ENCODE measurements around the gene BANK1. TPM values are rescaled to one million over a fixed set of nuclear protein-coding genes. Genes with fewer than 3 reads are reported as not detected.

Gene BANK1
- total RNA-seq, 1 donor from 2014 or later, result 12.6 TPM

DNA sequence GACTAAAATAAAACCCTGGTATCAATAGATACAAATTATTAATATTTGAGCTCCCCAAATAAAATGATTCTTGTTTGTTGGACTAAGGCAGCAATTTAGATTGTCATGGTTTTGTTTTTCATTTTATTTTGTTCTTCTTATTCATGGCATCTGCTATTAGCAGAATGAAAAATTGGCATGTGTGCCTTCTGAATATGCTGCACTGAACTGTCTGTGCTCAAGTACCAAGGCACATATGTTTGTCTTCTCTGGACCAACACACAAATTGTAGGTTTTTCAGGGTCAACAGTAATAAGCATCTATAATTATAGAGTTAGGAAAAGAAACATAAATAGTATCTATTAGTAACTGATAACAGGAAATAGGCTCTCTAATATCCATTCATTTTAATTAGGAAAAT, 121.1 kb downstream of the BANK1 start:
- H3K4me3 ChIP-seq, result no peak overlapping the region

DNA sequence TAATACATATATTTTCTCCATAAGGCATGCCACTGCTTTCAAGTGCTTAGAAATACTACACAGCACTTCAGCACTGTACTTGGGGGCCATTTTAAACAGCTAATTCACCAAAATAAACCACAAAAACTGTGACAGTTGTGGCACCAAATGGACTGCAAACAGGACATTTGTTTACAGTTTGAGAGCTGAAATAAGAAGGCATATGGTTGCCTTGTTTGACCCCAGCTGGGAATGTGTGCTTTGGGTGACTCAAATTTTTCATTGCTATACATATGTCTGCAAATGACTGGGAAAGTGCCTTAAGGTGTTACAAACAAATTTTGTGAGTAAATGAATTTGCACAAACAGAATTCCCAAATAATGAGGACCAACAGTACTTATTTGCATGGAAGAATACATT, 124.2 kb downstream of the BANK1 start:
- no peak overlapping the region for H3K4me3 ChIP-seq
- no peak for DNase-seq
- no peaks in the 10 kb centered on the region for H3K4me1 ChIP-seq
- H3K36me3 ChIP-seq, result no peaks in the 10 kb centered on the region
- H3K27ac ChIP-seq, result no peak overlapping the region
- H3K9me3 ChIP-seq, result no peaks in the 10 kb centered on the region
- no peaks in the 10 kb centered on the region for H3K27me3 ChIP-seq
- no peak for TF ChIP-seq CTCF (IDR thresholded peaks at IDR 0.05)
- intact Hi-C loops (cut with DNase I), result no loop called here
- ATAC-seq, result no peak

More for the DNA sequence above, 121.1 kb downstream of the BANK1 start:
- H3K27me3 ChIP-seq, result no peaks in the 10 kb centered on the region
- ATAC-seq (no peak), DNase-seq (no peak)
- intact Hi-C loops (cut with DNase I), result no loop called here
- no peak for TF ChIP-seq CTCF (IDR thresholded peaks at IDR 0.05)
- H3K4me1 ChIP-seq, result no peaks in the 10 kb centered on the region
- no peaks in the 10 kb centered on the region for H3K9me3 ChIP-seq
- H3K27ac ChIP-seq, result no peak overlapping the region
- H3K36me3 ChIP-seq, result no peaks in the 10 kb centered on the region

DNA sequence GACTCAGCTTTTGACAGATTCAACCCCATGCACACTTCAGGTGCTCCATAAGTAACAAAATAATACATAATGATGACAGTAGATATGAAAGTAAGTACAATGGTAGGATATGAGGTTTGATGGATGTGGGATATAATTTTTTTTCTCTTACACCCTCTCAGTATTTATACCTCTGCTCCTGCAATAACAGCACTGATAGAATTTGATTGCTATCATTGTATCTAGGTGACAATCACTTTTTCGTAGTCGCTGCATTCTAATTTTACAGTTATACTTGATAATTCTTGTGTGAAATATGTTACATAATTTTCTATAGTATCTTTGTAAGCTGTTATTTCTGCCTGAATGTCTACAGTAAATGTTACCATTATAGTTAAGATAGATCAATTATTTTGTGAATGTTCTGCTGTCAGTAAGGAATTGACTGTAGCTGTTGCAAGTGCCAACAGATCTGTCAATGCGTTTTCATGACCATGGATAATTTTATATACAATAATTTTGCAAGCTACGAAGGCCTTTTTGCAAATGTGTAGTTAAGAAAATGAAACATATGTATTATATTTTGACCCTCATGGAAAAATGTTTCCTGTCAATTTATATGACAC, 128.9 kb downstream of the BANK1 start:
- no peak for TF ChIP-seq CTCF (IDR thresholded peaks at IDR 0.05)
- ATAC-seq, result no peak
- Histone ChIP-seq H3K27me3 (no peaks in the 10 kb centered on the region), H3K27ac (no peak overlapping the region), H3K36me3 (no peaks in the 10 kb centered on the region), H3K4me3 (no peak overlapping the region), H3K4me1 (no peaks in the 10 kb centered on the region), H3K9me3 (no peaks in the 10 kb centered on the region)
- no peak for DNase-seq
- intact Hi-C loops (cut with DNase I), result no loop called here

DNA sequence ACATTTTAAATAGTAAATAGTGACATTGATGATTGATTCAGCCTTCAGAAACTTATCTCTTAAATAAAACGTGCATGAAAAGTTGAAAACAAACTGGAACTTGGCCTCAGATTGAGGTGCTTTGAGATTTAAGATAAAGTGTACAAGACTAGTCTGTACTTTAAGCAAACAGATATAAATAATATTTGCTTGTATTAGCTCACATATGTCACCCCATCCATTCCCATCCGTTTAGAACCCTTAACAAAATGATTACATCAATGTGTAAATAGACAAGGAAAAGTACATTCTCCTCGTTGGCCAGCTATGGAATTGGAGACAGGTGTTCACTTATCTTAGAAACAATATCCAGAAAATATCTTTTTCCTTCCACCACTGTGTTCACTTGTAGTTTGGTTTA, 130.8 kb downstream of the BANK1 start:
- no peak for TF ChIP-seq CTCF (IDR thresholded peaks at IDR 0.05)
- intact Hi-C loops (cut with DNase I), result no loop called here
- Histone ChIP-seq H3K9me3 (no peaks in the 10 kb centered on the region), H3K36me3 (no peaks in the 10 kb centered on the region), H3K4me3 (no peak overlapping the region), H3K27ac (no peak overlapping the region), H3K27me3 (no peaks in the 10 kb centered on the region), H3K4me1 (no peaks in the 10 kb centered on the region)
- DNase-seq (no peak), ATAC-seq (no peak)

DNA sequence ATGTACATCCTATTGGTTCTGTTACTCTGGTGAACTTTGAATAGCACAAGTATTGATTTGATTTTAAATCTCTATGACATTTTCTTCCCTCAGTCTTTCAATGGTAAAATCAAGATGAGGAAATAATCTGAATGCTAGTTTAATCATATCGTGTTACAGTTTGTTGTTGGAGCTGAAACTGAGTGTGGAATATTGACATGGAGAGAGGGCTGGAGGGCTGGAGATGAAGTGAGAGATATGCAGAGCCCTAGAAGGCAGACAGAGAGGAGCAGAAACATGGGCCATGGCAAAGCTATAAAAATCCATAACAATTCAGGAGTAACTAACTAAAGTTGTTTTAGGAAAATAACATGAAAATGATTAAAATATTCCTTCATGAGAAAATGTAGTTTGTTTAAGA, 141.1 kb downstream of the BANK1 start:
- no peaks in the 10 kb centered on the region for H3K36me3 ChIP-seq
- H3K27me3 ChIP-seq, result no peaks in the 10 kb centered on the region
- H3K4me3 ChIP-seq, result no peak overlapping the region
- intact Hi-C loops (cut with DNase I), result no loop called here
- no peak for TF ChIP-seq CTCF (IDR thresholded peaks at IDR 0.05)
- no peak for DNase-seq
- no peaks in the 10 kb centered on the region for H3K4me1 ChIP-seq
- H3K9me3 ChIP-seq, result no peaks in the 10 kb centered on the region
- no peak for ATAC-seq
- H3K27ac ChIP-seq, result no peak overlapping the region

- Histone ChIP-seq H3K4me1 (no peaks in the 10 kb centered on the region), H3K27ac (no peak overlapping the region), H3K36me3 (no peaks in the 10 kb centered on the region), H3K4me3 (no peak overlapping the region), H3K27me3 (no peaks in the 10 kb centered on the region), H3K9me3 (no peaks in the 10 kb centered on the region)
- DNase-seq, result no peak
- TF ChIP-seq CTCF (IDR thresholded peaks at IDR 0.05), result no peak
- intact Hi-C loops (cut with DNase I), result no loop called here
- no peak for ATAC-seq
Measured at GRCh38 chr4:101933855-101934254, 143.3 kb downstream of the BANK1 start.
